Measurements from ENCODE around the gene RNU4-1. TPM values are rescaled to one million over a fixed set of nuclear protein-coding genes. Genes with fewer than 3 reads are reported as not detected.

The RNU4-1 gene
- total and polyA plus RNA-seq, 9 of the 15 experiments (the other 6 are each of a cell fraction or from before 2014, with no cell fraction given) = under 0.01 to 19,719 (median 3,563) TPM; not detected in 4

GRCh38 chr12:120257041-120257821, 35.8 kb downstream of the RNU4-1 start (continued):
- TF ChIP-seq ZNF740 (CRISPR knock-in tag; IDR thresholded peaks at IDR 0.05) (no peak), ZNF740 (tag; IDR thresholded peaks at IDR 0.05) (no peak), PML (IDR thresholded peaks at IDR 0.05; ENCODE audit: low read length) (no peak), POLR2A (conservative IDR thresholded peaks at IDR 0.05) (no peak), KDM2B (CRISPR knock-in tag; IDR thresholded peaks at IDR 0.05) (no peak)
- TF ChIP-seq, protein P1, sequence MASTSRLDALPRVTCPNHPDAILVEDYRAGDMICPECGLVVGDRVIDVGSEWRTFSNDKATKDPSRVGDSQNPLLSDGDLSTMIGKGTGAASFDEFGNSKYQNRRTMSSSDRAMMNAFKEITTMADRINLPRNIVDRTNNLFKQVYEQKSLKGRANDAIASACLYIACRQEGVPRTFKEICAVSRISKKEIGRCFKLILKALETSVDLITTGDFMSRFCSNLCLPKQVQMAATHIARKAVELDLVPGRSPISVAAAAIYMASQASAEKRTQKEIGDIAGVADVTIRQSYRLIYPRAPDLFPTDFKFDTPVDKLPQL (IDR thresholded peaks at IDR 0.05; ENCODE audit: extremely low read depth, insufficient read length) = no peak

GRCh38 chr12:120254809-120255208, 38.2 kb downstream of the RNU4-1 start:
- H3K4me3 ChIP-seq = no peak overlapping the region
- intact Hi-C loops (cut with micrococcal nuclease) = no loop called here
- H3K9ac ChIP-seq (ENCODE audit: insufficient read depth in 1 of 2, low read depth in 2 of 2, low read length in 2 of 2) = no peak overlapping the region
- WGBS (ENCODE audit: insufficient coverage, low coverage, missing lambda C conversion rate) = 89% methylated on average over 7 of the region's 7 CpGs
- POLR2A ChIA-PET = interaction anchor here (0.7 to 1.5 kb wide), 4 partner anchors 8 to 54 kb away, joined by 3 to 6 read pairs (median 5); partner anchors contain the start of gene RPLP0
- H3K27me3 ChIP-seq (ENCODE audit: control insufficient read depth in 2 of 2, insufficient read depth in 2 of 2, low read length in 2 of 2) = no peaks in the 10 kb centered on the region
- H3K36me3 ChIP-seq (ENCODE audit: control insufficient read depth, insufficient read depth, low read length) = peaks cover 13% of the 10 kb centered on the region; the same call in 1 of the 3 replicates
- no peak overlapping the region for H3K4me2 ChIP-seq (ENCODE audit: insufficient read depth, low read length)
- BruUV-seq (replicated peaks) = no TSS peak
- H2AFZ ChIP-seq (ENCODE audit: low read depth, low read length) = no peak overlapping the region
- FAIRE-seq = no peak
- ATAC-seq = no peak
- in situ Hi-C loops (cut with MboI) = no loop called here
- peaks cover 25% of the 10 kb centered on the region for H3K79me2 ChIP-seq (ENCODE audit: control insufficient read depth, insufficient read depth, low read length)
- H3K9me1 ChIP-seq (ENCODE audit: control insufficient read depth, insufficient read depth, low read length) = no peaks in the 10 kb centered on the region
- CTCF ChIA-PET (ENCODE audit: low intra/inter-chr PET ratio) = no interaction called here
- DNase-seq (ENCODE audit: extremely low read depth in 1 of 4, low spot score in 3 of 4) = no peak
- peaks cover 13 to 20% of the 10 kb centered on the region in 2 experiments for H3K4me1 ChIP-seq (replicated peaks in 1 of 2; ENCODE audit: control insufficient read depth in 2 of 2, insufficient read depth in 2 of 2, low read length in 2 of 2)
- peaks cover 4% of the 10 kb centered on the region; the same call in 1 of the 2 replicates for H4K20me1 ChIP-seq (replicated peaks; ENCODE audit: control insufficient read depth, insufficient read depth, low read length)
- TF ChIP-seq PYGO2 (tag; IDR thresholded peaks at IDR 0.05) (no peak), CTCF (IDR thresholded peaks at IDR 0.05 in 2 of 3, conservative IDR thresholded peaks at IDR 0.05 in 1 of 3; ENCODE audit: insufficient read depth in 2 of 3, low read depth in 1 of 3, low read length in 3 of 3) (0 out of 6 replicates have a peak, but pooled peaks of 1 of the 3 experiments have one; percentile 15), FOS (IDR thresholded peaks at IDR 0.05; ENCODE audit: extremely low read depth, insufficient read length) (no peak)
- no peaks in the 10 kb centered on the region for H3K9me3 ChIP-seq (replicated peaks; ENCODE audit: control insufficient read depth, insufficient read depth, low read depth, low read length)
- H3K27ac ChIP-seq (ENCODE audit: extremely low read depth, low read depth, low read length) = no peak overlapping the region
